ENCODE results near the gene PCBD1. TPM values are rescaled to one million over a fixed set of nuclear protein-coding genes. Genes with fewer than 3 reads are reported as not detected.
"Not testable (repeated sequence)": the region's sequence is repeated elsewhere in the genome, so short reads cannot be mapped to it uniquely, and the experiment has no call there.

PCBD1 gene
- total and polyA plus RNA-seq, 5 experiments from 2014 or later = 6.0 to 23.2 (median 9.5) TPM

- Mint-ChIP-seq H3K27me3 (peaks cover 3 to 14% (median 13%) of the 10 kb centered on the region in 5 donors), H3K27ac (no peak overlapping the region), H3K9me3 (no peaks in the 10 kb centered on the region), H3K36me3 (no peaks in the 10 kb centered on the region), H3K4me1 (peaks cover 0 to 8% (median 3%) of the 10 kb centered on the region in 4 donors), H3K4me3 (no peak overlapping the region)
- no peak for ATAC-seq
- POLR2A ChIA-PET = no interaction called here
- no peak for DNase-seq
These were observed 38.0 kb upstream of the PCBD1 start for GRCh38 chr10:70926226-70927000.

- Mint-ChIP-seq H3K4me3 (peak overlapping the region in 3 of 10 donors; percentile 33 to 66 (median 59)), H3K27ac (peak overlapping the region in 1 of 10 donors; percentile 41), H3K9me3 (no peaks in the 10 kb centered on the region), H3K36me3 (no peaks in the 10 kb centered on the region), H3K4me1 (peaks cover 0 to 8% (median 3%) of the 10 kb centered on the region in 4 donors), H3K27me3 (peaks cover 5 to 21% (median 14%) of the 10 kb centered on the region in 5 donors)
- DNase-seq (peak in 9 of 10 donors; percentile 12 to 53 (median 40)), ATAC-seq (peak; percentile 72 to 73)
- POLR2A ChIA-PET = no interaction called here
These were observed 37.2 kb upstream of the PCBD1 start for GRCh38 chr10:70925377-70926225.

- ATAC-seq (no peak), DNase-seq (no peak)
- Mint-ChIP-seq H3K4me1 (peaks cover 0 to 8% (median 4%) of the 10 kb centered on the region in 4 donors), H3K27me3 (peaks cover 5 to 21% (median 12%) of the 10 kb centered on the region in 5 donors), H3K9me3 (no peaks in the 10 kb centered on the region), H3K36me3 (no peaks in the 10 kb centered on the region), H3K4me3 (no peak overlapping the region), H3K27ac (no peak overlapping the region)
- POLR2A ChIA-PET = no interaction called here
These were observed 35.3 kb upstream of the PCBD1 start for GRCh38 chr10:70923696-70924095.

GRCh38 chr10:70921285-70921684, 32.9 kb upstream of the PCBD1 start:
- no peaks in the 10 kb centered on the region for H3K9me3 Mint-ChIP-seq
- no peak overlapping the region for H3K27ac Mint-ChIP-seq
- DNase-seq = no peak
- peaks cover 0 to 8% (median 4%) of the 10 kb centered on the region in 4 donors for H3K4me1 Mint-ChIP-seq
- no peaks in the 10 kb centered on the region for H3K36me3 Mint-ChIP-seq
- peaks cover 5 to 24% (median 19%) of the 10 kb centered on the region in 5 donors for H3K27me3 Mint-ChIP-seq
- H3K4me3 Mint-ChIP-seq = no peak overlapping the region
- ATAC-seq = no peak
- POLR2A ChIA-PET = no interaction called here

- Mint-ChIP-seq H3K27ac (no peak overlapping the region), H3K36me3 (no peaks in the 10 kb centered on the region), H3K27me3 (peaks cover 5 to 24% (median 19%) of the 10 kb centered on the region in 5 donors), H3K9me3 (peaks cover 0 to 2% (median 0%) of the 10 kb centered on the region in 9 donors), H3K4me1 (peaks cover 0 to 7% (median 4%) of the 10 kb centered on the region in 4 donors), H3K4me3 (no peak overlapping the region)
- ATAC-seq (no peak), DNase-seq (peak in 1 of 10 donors; percentile 44)
- POLR2A ChIA-PET = no interaction called here
These were observed 32.2 kb upstream of the PCBD1 start for GRCh38 chr10:70920519-70920918.

GRCh38 chr10:70919906-70920305, 31.5 kb upstream of the PCBD1 start:
- H3K4me1 Mint-ChIP-seq, POLR2A ChIA-PET, ATAC-seq, H3K27ac Mint-ChIP-seq, H3K36me3 Mint-ChIP-seq, DNase-seq, H3K4me3 Mint-ChIP-seq, H3K9me3 Mint-ChIP-seq: not testable (repeated sequence)
- peaks cover 3 to 19% (median 14%) of the 10 kb centered on the region in 5 donors for H3K27me3 Mint-ChIP-seq

- ATAC-seq (no peak), DNase-seq (peak in 1 of 10 donors; percentile 58)
- Mint-ChIP-seq H3K27ac (peak overlapping the region in 1 of 10 donors; percentile 44), H3K4me1 (peaks cover 0 to 2% (median under 1%) of the 10 kb centered on the region in 4 donors), H3K36me3 (no peaks in the 10 kb centered on the region), H3K4me3 (no peak overlapping the region), H3K9me3 (peaks cover 0 to 2% (median 0%) of the 10 kb centered on the region in 9 donors), H3K27me3 (peaks cover 3 to 16% (median 14%) of the 10 kb centered on the region in 5 donors)
- POLR2A ChIA-PET = no interaction called here
These were observed 30.6 kb upstream of the PCBD1 start for GRCh38 chr10:70918851-70919530.

GRCh38 chr10:70917635-70918034, 29.3 kb upstream of the PCBD1 start:
- H3K4me3 Mint-ChIP-seq = no peak overlapping the region
- H3K36me3 Mint-ChIP-seq = no peaks in the 10 kb centered on the region
- no peak overlapping the region for H3K27ac Mint-ChIP-seq
- peaks cover 0 to 5% (median 2%) of the 10 kb centered on the region in 9 donors for H3K9me3 Mint-ChIP-seq
- ATAC-seq (no peak), DNase-seq (peak in 1 of 10 donors; percentile 38)
- H3K27me3 Mint-ChIP-seq = peaks cover 0 to 20% (median 16%) of the 10 kb centered on the region in 5 donors
- H3K4me1 Mint-ChIP-seq = peaks cover 0 to 4% (median under 1%) of the 10 kb centered on the region in 4 donors
- POLR2A ChIA-PET = no interaction called here

- peaks cover 0 to 24% (median 15%) of the 10 kb centered on the region in 5 donors for H3K27me3 Mint-ChIP-seq
- DNase-seq (peak in 1 of 10 donors; percentile 47), ATAC-seq (no peak)
- POLR2A ChIA-PET = no interaction called here
- H3K36me3 Mint-ChIP-seq = no peaks in the 10 kb centered on the region
- H3K27ac Mint-ChIP-seq = no peak overlapping the region
- H3K4me1 Mint-ChIP-seq = peaks cover 0 to 4% (median under 1%) of the 10 kb centered on the region in 4 donors
- peaks cover 0 to 5% (median 2%) of the 10 kb centered on the region in 9 donors for H3K9me3 Mint-ChIP-seq
- H3K4me3 Mint-ChIP-seq = no peak overlapping the region
These were observed 28.9 kb upstream of the PCBD1 start for GRCh38 chr10:70917226-70917625.

- peaks cover 0 to 5% (median 2%) of the 10 kb centered on the region in 9 donors for H3K9me3 Mint-ChIP-seq
- no peak for ATAC-seq
- H3K4me1 Mint-ChIP-seq = peaks cover 0 to 6% (median under 1%) of the 10 kb centered on the region in 4 donors
- no peaks in the 10 kb centered on the region for H3K36me3 Mint-ChIP-seq
- peaks cover 0 to 24% (median 8%) of the 10 kb centered on the region in 5 donors for H3K27me3 Mint-ChIP-seq
- POLR2A ChIA-PET = no interaction called here
- DNase-seq = peak in 1 of 10 donors; percentile 49
- H3K27ac Mint-ChIP-seq = no peak overlapping the region
- H3K4me3 Mint-ChIP-seq = no peak overlapping the region
These were observed 27.9 kb upstream of the PCBD1 start for GRCh38 chr10:70916241-70916640.

GRCh38 chr10:70915806-70916205, 27.4 kb upstream of the PCBD1 start:
- POLR2A ChIA-PET = no interaction called here
- no peak overlapping the region for H3K4me3 Mint-ChIP-seq

GRCh38 chr10:70915206-70915605, 26.8 kb upstream of the PCBD1 start:
- POLR2A ChIA-PET = no interaction called here
- Mint-ChIP-seq H3K4me3 (no peak overlapping the region), H3K27me3 (peaks cover 0 to 22% (median 8%) of the 10 kb centered on the region in 5 donors), H3K27ac (no peak overlapping the region), H3K36me3 (no peaks in the 10 kb centered on the region), H3K9me3 (peaks cover 0 to 5% (median 2%) of the 10 kb centered on the region in 9 donors), H3K4me1 (peaks cover 0 to 6% (median under 1%) of the 10 kb centered on the region in 4 donors)
- DNase-seq = peak in 1 of 10 donors; percentile 59
- ATAC-seq = no peak

More at GRCh38 chr10:70915806-70916205, 27.4 kb upstream of the PCBD1 start:
- peaks cover 0 to 5% (median 2%) of the 10 kb centered on the region in 9 donors for H3K9me3 Mint-ChIP-seq
- peaks cover 0 to 6% (median under 1%) of the 10 kb centered on the region in 4 donors for H3K4me1 Mint-ChIP-seq
- DNase-seq (no peak), ATAC-seq (no peak)
- peaks cover 0 to 22% (median 8%) of the 10 kb centered on the region in 5 donors for H3K27me3 Mint-ChIP-seq
- peak overlapping the region in 1 of 10 donors; percentile 37 for H3K27ac Mint-ChIP-seq
- H3K36me3 Mint-ChIP-seq = no peaks in the 10 kb centered on the region

All from naive thymus-derived CD8-positive, alpha-beta T cell (primary cell).